HCT116 (cell line): ENCODE results near the gene MVK.

Experiments used
- ATF3 ChIP-seq: IDR thresholded peaks from 2 replicates; pipeline ENCODE4 v1.6.1; 2012
- CTCF ChIP-seq, 3 experiments: fragments of 200-600 bp in 1 of 3; sonication (generic) in 1 of 3; IDR thresholded peaks in 2 of 3; conservative IDR thresholded peaks in 1 of 3; 2 replicates each; pipeline ENCODE4 v1.5.1; 2012 to 2017; ENCODE audit warnings: low read depth in 2 of 3, low read length in 2 of 3, antibody characterized with exemption in 1 of 3, borderline replicate concordance in 1 of 3, control low read depth in 1 of 3, mild to moderate bottlenecking in 1 of 3, mixed read lengths in 1 of 3, mixed run types in 1 of 3, moderate library complexity in 1 of 3; ENCODE audit not compliant: insufficient read depth in 1 of 3
- RAD21 ChIP-seq: IDR thresholded peaks from 2 replicates; pipeline ENCODE4 v1.6.1; 2012; ENCODE audit warnings: low read depth, mild to moderate bottlenecking
- SP1 ChIP-seq: IDR thresholded peaks from 2 replicates; pipeline ENCODE4 v1.6.1; 2012; ENCODE audit warnings: low read depth
- YY1 ChIP-seq: IDR thresholded peaks from 2 replicates; pipeline ENCODE4 v1.6.1; 2011; ENCODE audit warnings: low read length, low read depth, moderate library complexity, mild to moderate bottlenecking; ENCODE audit not compliant: insufficient replicate concordance; ENCODE audit errors: extremely low read depth

GRCh38 chr12:109527489-109528123, 46.0 kb upstream of the MVK start:
- no peak for TF ChIP-seq SP1
- no peak for TF ChIP-seq ATF3
- TF ChIP-seq YY1 = no peak
- TF ChIP-seq RAD21 = no peak
- TF ChIP-seq CTCF (IDR thresholded peaks at IDR 0.05 in 2 of 3, conservative IDR thresholded peaks at IDR 0.05 in 1 of 3; ENCODE audit: borderline replicate concordance in 1 of 3, insufficient read depth in 1 of 3, low read depth in 2 of 3, low read length in 2 of 3) = no peak
